Natural killer cell (primary cell): ENCODE measurements around the gene C10orf71. TPM values are rescaled to one million over a fixed set of nuclear protein-coding genes. Genes with fewer than 3 reads are reported as not detected.

Experiments used
- ATAC-seq, 3 donors: fragments of 150-1000 bp in 2 of 3; fragments of 200-7000 bp in 1 of 3; cut with Tn5 transposase; 1 replicate in 1 of 3; 2 replicates in 2 of 3; pipeline ENCODE4 v1.10.0; 2021; ENCODE audit warnings: mild to moderate bottlenecking in 2 of 3, moderate library complexity in 2 of 3
- DNase-seq, 2 donors: peaks; one replicate each; pipeline versions ENCODE4 v3.0.0 to v3.0.0-alpha.2; 2013 to 2021; ENCODE audit warnings: mixed read lengths in 1 of 2
- H3K27ac ChIP-seq: one replicate; pipeline ENCODE4 v1.5.1; 2013; ENCODE audit warnings: mild to moderate bottlenecking, low read length
- H3K27me3 ChIP-seq: one replicate; pipeline ENCODE4 v1.6.1; 2013; ENCODE audit warnings: low read length; ENCODE audit not compliant: control insufficient read depth, insufficient read depth
- H3K36me3 ChIP-seq: one replicate; pipeline ENCODE4 v1.6.1; 2013; ENCODE audit warnings: low read length; ENCODE audit not compliant: control insufficient read depth, insufficient read depth
- H3K4me1 ChIP-seq: one replicate; pipeline ENCODE4 v1.6.1; 2013; ENCODE audit warnings: low read length; ENCODE audit not compliant: control insufficient read depth, insufficient read depth
- H3K4me3 ChIP-seq: one replicate; pipeline ENCODE4 v1.5.1; 2013; ENCODE audit warnings: low read length
- H3K9me3 ChIP-seq: one replicate; pipeline ENCODE4 v1.6.1; 2013; ENCODE audit warnings: low read length; ENCODE audit not compliant: control insufficient read depth, insufficient read depth
- H3K27ac Mint-ChIP-seq, 2 donors: one replicate each; pipeline ENCODE4 v1.8.0; 2022; ENCODE audit warnings: mild to moderate bottlenecking in 2 of 2, mixed read lengths in 2 of 2, moderate library complexity in 1 of 2
- H3K27me3 Mint-ChIP-seq, 2 donors: one replicate each; pipeline ENCODE4 v1.8.0; 2022; ENCODE audit warnings: low read depth in 2 of 2, mixed read lengths in 2 of 2
- H3K36me3 Mint-ChIP-seq: one replicate; pipeline ENCODE4 v1.8.0; 2022; ENCODE audit warnings: mixed read lengths
- H3K4me1 Mint-ChIP-seq, 2 donors: one replicate each; pipeline ENCODE4 v1.8.0; 2022; ENCODE audit warnings: mixed read lengths in 2 of 2
- H3K4me3 Mint-ChIP-seq: one replicate; pipeline ENCODE4 v1.8.0; 2022; ENCODE audit warnings: mild to moderate bottlenecking, moderate library complexity, mixed read lengths
- H3K9me3 Mint-ChIP-seq, 2 donors: one replicate each; pipeline ENCODE4 v1.8.0; 2022; ENCODE audit warnings: mixed read lengths in 2 of 2
- CTCF ChIP-seq: fragments of 200-600 bp; IDR thresholded peaks from one replicate; pipeline ENCODE4 v1.8.0; 2022; ENCODE audit warnings: antibody characterized with exemption
- WGBS: methylation state at CpG from one replicate; pipeline ENCODE4 v1.1.7; 2013; ENCODE audit warnings: missing lambda C conversion rate; ENCODE audit not compliant: insufficient coverage; 5-methylcytosine and 5-hydroxymethylcytosine counted together
- intact Hi-C: fragments of 100-400 bp; cut with micrococcal nuclease; formaldehyde crosslinking; loops from one replicate; pipeline ENCODE4 v1.14.2; 2022
- total RNA-seq, 4 donors: library from RNA; stranded (reverse); fragments of 120-200 nt in 1 of 4; gene quantifications; one replicate each; pipeline versions ENCODE4 v1.2.3 to v1.2.4, GENCODE V29; 2013 to 2022

The C10orf71 gene
- total RNA-seq, 3 donors from 2014 or later (not counting 1 experiment from before 2014, with no cell fraction given), result not detected

GRCh38 chr10:49303711-49304110, 4.7 kb downstream of the C10orf71 start:
- ATAC-seq (no peak), DNase-seq (no peak)
- Mint-ChIP-seq H3K27ac (no peak overlapping the region), H3K27me3 (peaks cover 5 to 8% of the 10 kb centered on the region in 2 donors), H3K4me1 (peaks cover 25 to 28% of the 10 kb centered on the region in 2 donors), H3K9me3 (no peaks in the 10 kb centered on the region), H3K36me3 (no peaks in the 10 kb centered on the region), H3K4me3 (no peak overlapping the region)
- H3K27me3 ChIP-seq, result no peaks in the 10 kb centered on the region
- no peaks in the 10 kb centered on the region for H3K9me3 ChIP-seq
- no peak for TF ChIP-seq CTCF
- H3K4me1 ChIP-seq, result peaks cover 27% of the 10 kb centered on the region
- no peaks in the 10 kb centered on the region for H3K36me3 ChIP-seq
- intact Hi-C loops, result no loop called here
- H3K4me3 ChIP-seq, result no peak overlapping the region
- no peak overlapping the region for H3K27ac ChIP-seq
- no CpG with 5 or more reads among the region's 1 CpG for WGBS

GRCh38 chr10:49304137-49304536, 5.2 kb downstream of the C10orf71 start:
- WGBS, result 92% methylated on average over 5 of the region's 5 CpGs
- ATAC-seq (no peak), DNase-seq (no peak)
- Histone ChIP-seq H3K4me1 (peaks cover 29% of the 10 kb centered on the region), H3K4me3 (no peak overlapping the region), H3K27me3 (no peaks in the 10 kb centered on the region), H3K36me3 (no peaks in the 10 kb centered on the region), H3K27ac (no peak overlapping the region), H3K9me3 (no peaks in the 10 kb centered on the region)
- no peaks in the 10 kb centered on the region for H3K9me3 Mint-ChIP-seq
- H3K4me1 Mint-ChIP-seq, result peaks cover 25 to 28% of the 10 kb centered on the region in 2 donors
- peaks cover 3 to 8% of the 10 kb centered on the region in 2 donors for H3K27me3 Mint-ChIP-seq
- H3K27ac Mint-ChIP-seq, result no peak overlapping the region
- H3K4me3 Mint-ChIP-seq, result no peak overlapping the region
- TF ChIP-seq CTCF, result no peak
- intact Hi-C loops, result no loop called here
- no peaks in the 10 kb centered on the region for H3K36me3 Mint-ChIP-seq

- Mint-ChIP-seq H3K27ac (peak overlapping the region in 1 of 2 donors; percentile 51), H3K27me3 (peaks cover 6 to 10% of the 10 kb centered on the region in 2 donors), H3K9me3 (no peaks in the 10 kb centered on the region), H3K4me3 (no peak overlapping the region), H3K36me3 (no peaks in the 10 kb centered on the region), H3K4me1 (peaks cover 38% of the 10 kb centered on the region in 2 donors)
- whole genome bisulfite sequencing, result 97% methylated on average over 1 of the region's 1 CpG
- no peak for ATAC-seq
- no peak overlapping the region for H3K27ac ChIP-seq
- intact Hi-C loops, result no loop called here
- H3K4me3 ChIP-seq, result no peak overlapping the region
- peaks cover 43% of the 10 kb centered on the region for H3K4me1 ChIP-seq
- no peaks in the 10 kb centered on the region for H3K27me3 ChIP-seq
- no peak for TF ChIP-seq CTCF
- no peaks in the 10 kb centered on the region for H3K9me3 ChIP-seq
- no peaks in the 10 kb centered on the region for H3K36me3 ChIP-seq
- DNase-seq, result no peak
Observed at GRCh38 chr10:49307921-49308320, 9.0 kb downstream of the C10orf71 start.

- peaks cover 6 to 14% of the 10 kb centered on the region in 2 donors for H3K27me3 Mint-ChIP-seq
- peak overlapping the region; percentile 64 to 66 for H3K27ac Mint-ChIP-seq
- H3K4me1 ChIP-seq, result peaks cover 43% of the 10 kb centered on the region
- peaks cover 38 to 43% of the 10 kb centered on the region in 2 donors for H3K4me1 Mint-ChIP-seq
- no peaks in the 10 kb centered on the region for H3K36me3 ChIP-seq
- H3K9me3 Mint-ChIP-seq, result no peaks in the 10 kb centered on the region
- no peak overlapping the region for H3K4me3 ChIP-seq
- no peaks in the 10 kb centered on the region for H3K27me3 ChIP-seq
- intact Hi-C loops, result no loop called here
- TF ChIP-seq CTCF, result no peak
- WGBS, result 91% methylated on average over 5 of the region's 5 CpGs
- no peak overlapping the region for H3K27ac ChIP-seq
- H3K4me3 Mint-ChIP-seq, result peak overlapping the region; percentile 28
- DNase-seq (no peak), ATAC-seq (no peak)
- H3K9me3 ChIP-seq, result no peaks in the 10 kb centered on the region
- no peaks in the 10 kb centered on the region for H3K36me3 Mint-ChIP-seq
Observed at GRCh38 chr10:49308881-49309280, 9.9 kb downstream of the C10orf71 start.
